ENCODE results near the gene PML. TPM values are rescaled to one million over a fixed set of nuclear protein-coding genes. Genes with fewer than 3 reads are reported as not detected.

PML gene
- total and polyA plus RNA-seq, 2 experiments from 2014 or later = 15.7 to 29.9 TPM

DNA sequence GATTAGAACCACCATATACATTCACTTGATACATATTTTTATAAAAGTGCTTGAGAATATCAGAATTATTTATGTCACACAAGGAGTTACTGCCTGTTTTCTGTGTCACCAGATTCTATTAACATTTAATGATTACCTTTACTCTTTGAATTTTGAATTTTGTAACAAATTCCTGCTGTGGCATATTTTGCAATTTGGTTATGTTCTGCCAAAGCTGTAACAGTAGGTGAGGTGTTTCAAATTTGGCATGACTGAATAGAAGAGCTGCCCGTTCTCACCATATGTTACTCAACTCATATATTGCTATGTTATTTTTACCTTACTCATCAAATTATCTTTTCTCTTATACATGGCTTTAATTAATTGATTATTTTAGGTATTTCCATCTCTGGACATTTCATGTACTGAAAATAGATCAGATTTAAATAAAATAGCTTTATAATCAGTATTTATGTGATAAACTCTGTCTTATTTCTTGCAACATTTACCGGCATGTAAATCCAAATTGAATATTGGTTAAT is 18.9 kb downstream of the PML start:
- WGBS (ENCODE audit: low lambda C conversion rate, missing lambda C conversion rate) = 98% methylated on average over 2 of the region's 2 CpGs
- no peak overlapping the region for H3K4me3 ChIP-seq
- H3K4me1 ChIP-seq (ENCODE audit: insufficient read depth) = peaks cover 13% of the 10 kb centered on the region
- no peaks in the 10 kb centered on the region for H3K27me3 ChIP-seq
- H3K9me3 ChIP-seq (ENCODE audit: low read depth) = no peaks in the 10 kb centered on the region
- no peak overlapping the region for H3K4me2 ChIP-seq
- TF ChIP-seq EZH2 (IDR thresholded peaks at IDR 0.05; ENCODE audit: borderline replicate concordance) (no peak), EZH2phosphoT487 (IDR thresholded peaks at IDR 0.05; ENCODE audit: low read depth, severe bottlenecking, unreplicated experiment) (no peak)
- TF ChIP-seq, protein P1, sequence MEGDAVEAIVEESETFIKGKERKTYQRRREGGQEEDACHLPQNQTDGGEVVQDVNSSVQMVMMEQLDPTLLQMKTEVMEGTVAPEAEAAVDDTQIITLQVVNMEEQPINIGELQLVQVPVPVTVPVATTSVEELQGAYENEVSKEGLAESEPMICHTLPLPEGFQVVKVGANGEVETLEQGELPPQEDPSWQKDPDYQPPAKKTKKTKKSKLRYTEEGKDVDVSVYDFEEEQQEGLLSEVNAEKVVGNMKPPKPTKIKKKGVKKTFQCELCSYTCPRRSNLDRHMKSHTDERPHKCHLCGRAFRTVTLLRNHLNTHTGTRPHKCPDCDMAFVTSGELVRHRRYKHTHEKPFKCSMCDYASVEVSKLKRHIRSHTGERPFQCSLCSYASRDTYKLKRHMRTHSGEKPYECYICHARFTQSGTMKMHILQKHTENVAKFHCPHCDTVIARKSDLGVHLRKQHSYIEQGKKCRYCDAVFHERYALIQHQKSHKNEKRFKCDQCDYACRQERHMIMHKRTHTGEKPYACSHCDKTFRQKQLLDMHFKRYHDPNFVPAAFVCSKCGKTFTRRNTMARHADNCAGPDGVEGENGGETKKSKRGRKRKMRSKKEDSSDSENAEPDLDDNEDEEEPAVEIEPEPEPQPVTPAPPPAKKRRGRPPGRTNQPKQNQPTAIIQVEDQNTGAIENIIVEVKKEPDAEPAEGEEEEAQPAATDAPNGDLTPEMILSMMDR (IDR thresholded peaks at IDR 0.05; ENCODE audit: poor library complexity) = no peak
- no peaks in the 10 kb centered on the region for H3K9me2 ChIP-seq (replicated peaks; ENCODE audit: insufficient read depth)
- DNase-seq (ENCODE audit: low spot score) = no peak
- H2AFZ ChIP-seq = no peak overlapping the region
- H3K36me3 ChIP-seq (replicated peaks; ENCODE audit: insufficient read depth, low read depth) = no peaks in the 10 kb centered on the region
- H4K20me1 ChIP-seq (ENCODE audit: insufficient read depth, poor library complexity, severe bottlenecking) = no peaks in the 10 kb centered on the region
- peaks cover 48% of the 10 kb centered on the region for H3K79me2 ChIP-seq
- H3K27ac ChIP-seq = no peak overlapping the region

- Histone ChIP-seq H4K20me1 (ENCODE audit: insufficient read depth, poor library complexity, severe bottlenecking) (no peaks in the 10 kb centered on the region), H3K9me2 (replicated peaks; ENCODE audit: insufficient read depth) (no peaks in the 10 kb centered on the region), H3K4me1 (ENCODE audit: insufficient read depth) (no peaks in the 10 kb centered on the region), H3K4me2 (no peak overlapping the region), H3K36me3 (replicated peaks; ENCODE audit: insufficient read depth, low read depth) (no peaks in the 10 kb centered on the region), H3K79me2 (peaks cover 20% of the 10 kb centered on the region), H3K27me3 (no peaks in the 10 kb centered on the region), H2AFZ (no peak overlapping the region), H3K9me3 (ENCODE audit: low read depth) (no peaks in the 10 kb centered on the region), H3K4me3 (no peak overlapping the region), H3K27ac (no peak overlapping the region)
- no peak for TF ChIP-seq EZH2 (IDR thresholded peaks at IDR 0.05; ENCODE audit: borderline replicate concordance)
- no peak for TF ChIP-seq EZH2phosphoT487 (IDR thresholded peaks at IDR 0.05; ENCODE audit: low read depth, severe bottlenecking, unreplicated experiment)
- TF ChIP-seq, protein P1 (IDR thresholded peaks at IDR 0.05; ENCODE audit: poor library complexity) = no peak
- WGBS (ENCODE audit: low lambda C conversion rate, missing lambda C conversion rate) = 88% methylated on average over 2 of the region's 2 CpGs
- DNase-seq (ENCODE audit: low spot score) = no peak
These were observed 25.2 kb downstream of the PML start for GRCh38 chr15:74019734-74020133.

DNA sequence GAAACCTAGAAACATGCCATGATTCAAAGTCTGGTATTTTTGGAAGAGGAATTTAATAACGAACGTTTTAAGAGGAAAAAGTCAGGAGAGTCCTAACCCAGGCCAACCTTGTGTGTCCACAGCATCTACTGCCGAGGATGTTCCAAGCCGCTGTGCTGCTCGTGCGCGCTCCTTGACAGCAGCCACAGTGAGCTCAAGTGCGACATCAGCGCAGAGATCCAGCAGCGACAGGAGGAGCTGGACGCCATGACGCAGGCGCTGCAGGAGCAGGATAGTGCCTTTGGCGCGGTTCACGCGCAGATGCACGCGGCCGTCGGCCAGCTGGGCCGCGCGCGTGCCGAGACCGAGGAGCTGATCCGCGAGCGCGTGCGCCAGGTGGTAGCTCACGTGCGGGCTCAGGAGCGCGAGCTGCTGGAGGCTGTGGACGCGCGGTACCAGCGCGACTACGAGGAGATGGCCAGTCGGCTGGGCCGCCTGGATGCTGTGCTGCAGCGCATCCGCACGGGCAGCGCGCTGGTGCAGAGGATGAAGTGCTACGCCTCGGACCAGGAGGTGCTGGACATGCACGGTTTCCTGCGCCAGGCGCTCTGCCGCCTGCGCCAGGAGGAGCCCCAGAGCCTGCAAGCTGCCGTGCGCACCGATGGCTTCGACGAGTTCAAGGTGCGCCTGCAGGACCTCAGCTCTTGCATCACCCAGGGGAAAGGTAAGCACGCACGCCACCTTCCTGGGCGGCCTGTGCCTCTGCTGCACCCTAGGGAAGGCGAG is 28.4 kb downstream of the PML start:
- Histone ChIP-seq H2AFZ (no peak overlapping the region), H3K4me1 (ENCODE audit: insufficient read depth) (no peaks in the 10 kb centered on the region), H3K4me3 (no peak overlapping the region), H3K9me3 (ENCODE audit: low read depth) (no peaks in the 10 kb centered on the region), H3K9me2 (replicated peaks; ENCODE audit: insufficient read depth) (no peaks in the 10 kb centered on the region), H3K4me2 (no peak overlapping the region), H3K36me3 (replicated peaks; ENCODE audit: insufficient read depth, low read depth) (no peaks in the 10 kb centered on the region), H3K79me2 (peaks cover 10% of the 10 kb centered on the region), H4K20me1 (ENCODE audit: insufficient read depth, poor library complexity, severe bottlenecking) (no peaks in the 10 kb centered on the region), H3K27ac (no peak overlapping the region), H3K27me3 (no peaks in the 10 kb centered on the region)
- WGBS (ENCODE audit: low lambda C conversion rate, missing lambda C conversion rate) = 97% methylated on average over 65 of the region's 66 CpGs
- TF ChIP-seq EZH2 (IDR thresholded peaks at IDR 0.05; ENCODE audit: borderline replicate concordance) = no peak
- TF ChIP-seq, protein P1 (IDR thresholded peaks at IDR 0.05; ENCODE audit: poor library complexity) = no peak
- no peak for TF ChIP-seq EZH2phosphoT487 (IDR thresholded peaks at IDR 0.05; ENCODE audit: low read depth, severe bottlenecking, unreplicated experiment)
- DNase-seq (ENCODE audit: low spot score) = no peak

Measured in hepatocyte (in vitro differentiated cells).